Osteocyte (in vitro differentiated cells): Measurements from ENCODE around the gene SATB1. TPM values are rescaled to one million over a fixed set of nuclear protein-coding genes. Genes with fewer than 3 reads are reported as not detected.
A peak's percentile ranks its signal among the peaks of the same experiment; 100 is the strongest.
"Not testable (repeated sequence)": the region's sequence is repeated elsewhere in the genome, so short reads cannot be mapped to it uniquely, and the experiment has no call there.

Source experiments
- DNase-seq: peaks from one replicate; pipeline ENCODE4 v3.0.0; 2021; ENCODE audit warnings: mixed read lengths; ENCODE audit not compliant: unreplicated experiment; ENCODE audit errors: extremely low spot score
- H3K27ac Mint-ChIP-seq: one replicate; pipeline ENCODE4 v1.8.0; 2021; ENCODE audit warnings: mild to moderate bottlenecking, mixed read lengths; ENCODE audit not compliant: unreplicated experiment
- H3K27me3 Mint-ChIP-seq: one replicate; pipeline ENCODE4 v1.8.0; 2021; ENCODE audit warnings: mixed read lengths; ENCODE audit not compliant: unreplicated experiment
- H3K36me3 Mint-ChIP-seq: one replicate; pipeline ENCODE4 v1.8.0; 2021; ENCODE audit warnings: mixed read lengths; ENCODE audit not compliant: unreplicated experiment
- H3K4me1 Mint-ChIP-seq: one replicate; pipeline ENCODE4 v1.8.0; 2021; ENCODE audit warnings: mixed read lengths; ENCODE audit not compliant: unreplicated experiment
- H3K4me3 Mint-ChIP-seq: one replicate; pipeline ENCODE4 v1.8.0; 2021; ENCODE audit warnings: mild to moderate bottlenecking, moderate library complexity, mixed read lengths; ENCODE audit not compliant: unreplicated experiment
- H3K9me3 Mint-ChIP-seq: one replicate; pipeline ENCODE4 v1.8.0; 2021; ENCODE audit warnings: mixed read lengths; ENCODE audit not compliant: unreplicated experiment
- long read RNA-seq: library from polyadenylated mRNA; unstranded; transcript quantifications from one replicate; pipeline ENCODE4 v2.0.0, GENCODE V29; 2021
- total RNA-seq: library from RNA; stranded (reverse); gene quantifications from 2 replicates; pipeline ENCODE4 v1.2.1, GENCODE V29; 2021
- TF ChIP-seq, protein P1 (sequence below): fragments of 200-600 bp; sonication (generic); IDR thresholded peaks from 2 replicates; pipeline ENCODE4 v1.5.0; 2021; ENCODE audit warnings: antibody characterized with exemption, mild to moderate bottlenecking, moderate library complexity

The SATB1 gene
- 10.6 and 12.4 TPM in 2 replicates for total RNA-seq
- long read RNA-seq, full-length matches to known transcripts, result 3 of 12 reads
- long read RNA-seq, partial matches to known transcripts, result 8 of 12 reads
- long read RNA-seq, other reads (novel, unspliced or antisense), result 1 of 12 reads

DNA sequence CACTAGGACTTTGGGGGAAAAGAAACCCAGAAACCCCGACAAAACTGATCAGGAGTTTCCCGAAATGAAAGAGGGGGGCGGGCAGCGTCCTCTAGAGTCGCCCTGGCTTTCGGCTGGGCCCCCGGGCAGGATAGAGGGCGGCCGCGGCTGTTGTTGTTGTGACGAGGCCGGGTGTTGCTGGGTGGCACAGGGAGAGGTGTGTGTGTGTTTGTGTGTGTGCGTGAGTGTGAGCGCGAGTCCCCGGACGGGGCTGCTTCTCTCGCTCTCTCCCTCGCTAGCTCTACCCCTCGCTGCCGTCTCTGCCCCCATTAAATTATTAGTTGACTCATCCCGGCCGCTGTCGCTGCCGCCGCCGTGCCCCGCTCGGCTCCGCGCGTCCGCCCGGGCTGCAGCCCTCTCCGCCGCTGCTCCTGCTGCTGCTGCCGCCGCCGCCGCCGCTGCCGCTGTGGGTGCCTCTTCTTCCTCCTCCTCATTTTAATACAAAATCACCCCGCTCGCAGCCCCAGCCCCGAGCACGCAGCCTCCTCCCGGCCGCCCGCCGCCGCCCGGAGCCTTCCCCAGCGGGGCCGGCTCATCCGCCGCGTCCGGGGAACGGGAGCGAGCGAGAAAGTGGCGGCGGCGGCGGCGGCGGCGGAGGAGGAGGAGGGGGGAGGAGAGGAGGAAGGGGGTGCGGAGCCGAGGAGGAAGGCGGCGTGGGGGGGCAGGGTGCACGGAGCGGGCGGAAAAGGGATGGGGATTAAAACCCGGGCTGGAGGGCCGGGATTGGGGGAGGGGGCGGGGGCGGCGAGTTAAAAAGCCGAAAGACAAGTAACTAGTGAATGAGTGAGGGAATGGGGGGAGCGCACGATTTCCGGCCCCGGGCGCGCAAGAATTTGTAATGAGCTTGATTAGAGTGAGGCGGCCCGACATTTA lies at the start of gene SATB1:
Gene SATB1, minus strand, starts transcription at position 611 of the 912 bp plus-strand sequence. CDS start 4,372 bp downstream, outside the sequence.
- TF ChIP-seq, protein P1, sequence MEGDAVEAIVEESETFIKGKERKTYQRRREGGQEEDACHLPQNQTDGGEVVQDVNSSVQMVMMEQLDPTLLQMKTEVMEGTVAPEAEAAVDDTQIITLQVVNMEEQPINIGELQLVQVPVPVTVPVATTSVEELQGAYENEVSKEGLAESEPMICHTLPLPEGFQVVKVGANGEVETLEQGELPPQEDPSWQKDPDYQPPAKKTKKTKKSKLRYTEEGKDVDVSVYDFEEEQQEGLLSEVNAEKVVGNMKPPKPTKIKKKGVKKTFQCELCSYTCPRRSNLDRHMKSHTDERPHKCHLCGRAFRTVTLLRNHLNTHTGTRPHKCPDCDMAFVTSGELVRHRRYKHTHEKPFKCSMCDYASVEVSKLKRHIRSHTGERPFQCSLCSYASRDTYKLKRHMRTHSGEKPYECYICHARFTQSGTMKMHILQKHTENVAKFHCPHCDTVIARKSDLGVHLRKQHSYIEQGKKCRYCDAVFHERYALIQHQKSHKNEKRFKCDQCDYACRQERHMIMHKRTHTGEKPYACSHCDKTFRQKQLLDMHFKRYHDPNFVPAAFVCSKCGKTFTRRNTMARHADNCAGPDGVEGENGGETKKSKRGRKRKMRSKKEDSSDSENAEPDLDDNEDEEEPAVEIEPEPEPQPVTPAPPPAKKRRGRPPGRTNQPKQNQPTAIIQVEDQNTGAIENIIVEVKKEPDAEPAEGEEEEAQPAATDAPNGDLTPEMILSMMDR, result no peak
- H3K9me3 Mint-ChIP-seq, result no peaks in the 10 kb centered on the region
- peaks cover 7% of the 10 kb centered on the region for H3K36me3 Mint-ChIP-seq
- peaks cover 46% of the 10 kb centered on the region for H3K27me3 Mint-ChIP-seq
- H3K4me3 Mint-ChIP-seq, result peak within 1 kb of the TSS; percentile 86
- peak within 1 kb of the TSS; percentile 77 for H3K27ac Mint-ChIP-seq
- peaks cover 12% of the 10 kb centered on the region for H3K4me1 Mint-ChIP-seq
- peak; percentile 84 for DNase-seq

DNA sequence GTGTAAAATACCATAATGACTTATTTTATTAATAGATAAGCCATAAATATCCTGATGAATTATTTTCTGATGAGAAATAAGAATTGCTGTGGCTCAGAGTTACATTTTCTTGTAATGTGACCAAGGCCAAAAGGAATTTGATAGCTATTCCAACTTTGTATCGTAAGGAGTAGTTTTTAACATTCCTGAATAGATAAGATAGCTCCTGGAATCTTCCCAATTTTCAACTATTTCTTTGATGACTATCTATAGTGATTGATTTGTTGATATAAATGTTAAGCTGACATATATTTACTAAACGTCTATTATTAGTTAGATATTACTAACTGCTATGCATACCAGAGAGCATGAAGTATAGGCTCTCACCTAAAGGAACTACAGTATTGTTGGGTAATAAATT lies 49.1 kb upstream of the SATB1 start:
- H3K4me3 Mint-ChIP-seq, result no peak overlapping the region
- H3K36me3 Mint-ChIP-seq, result no peaks in the 10 kb centered on the region
- H3K4me1 Mint-ChIP-seq, result no peaks in the 10 kb centered on the region
- peaks cover 14% of the 10 kb centered on the region for H3K27me3 Mint-ChIP-seq
- no peak for DNase-seq
- H3K27ac Mint-ChIP-seq, result no peak overlapping the region
- H3K9me3 Mint-ChIP-seq, result no peaks in the 10 kb centered on the region
- TF ChIP-seq, protein P1, result no peak

DNA sequence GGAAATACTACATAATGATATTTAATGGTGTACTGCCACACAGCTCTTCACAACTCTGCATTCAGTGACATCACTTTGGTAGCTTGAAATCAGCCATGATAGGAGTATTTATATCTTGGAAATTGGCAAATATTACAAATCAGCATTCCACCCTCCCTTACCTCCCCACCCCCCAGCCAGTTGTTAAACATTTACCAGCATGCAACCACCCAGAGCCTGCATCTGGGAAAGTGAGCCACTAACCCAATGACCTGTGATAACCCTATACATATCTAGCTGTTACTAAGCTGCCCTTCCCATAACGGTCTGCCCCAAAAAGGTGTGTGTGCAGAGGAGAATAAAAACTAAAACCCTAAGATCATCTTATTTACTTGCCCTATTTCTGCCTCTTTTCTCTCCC lies 44.6 kb upstream of the SATB1 start:
- H3K4me1 Mint-ChIP-seq, result no peaks in the 10 kb centered on the region
- no peaks in the 10 kb centered on the region for H3K36me3 Mint-ChIP-seq
- peaks cover 25% of the 10 kb centered on the region for H3K27me3 Mint-ChIP-seq
- H3K27ac Mint-ChIP-seq, result no peak overlapping the region
- no peak overlapping the region for H3K4me3 Mint-ChIP-seq
- no peaks in the 10 kb centered on the region for H3K9me3 Mint-ChIP-seq
- DNase-seq, result no peak
- TF ChIP-seq, protein P1, result no peak

DNA sequence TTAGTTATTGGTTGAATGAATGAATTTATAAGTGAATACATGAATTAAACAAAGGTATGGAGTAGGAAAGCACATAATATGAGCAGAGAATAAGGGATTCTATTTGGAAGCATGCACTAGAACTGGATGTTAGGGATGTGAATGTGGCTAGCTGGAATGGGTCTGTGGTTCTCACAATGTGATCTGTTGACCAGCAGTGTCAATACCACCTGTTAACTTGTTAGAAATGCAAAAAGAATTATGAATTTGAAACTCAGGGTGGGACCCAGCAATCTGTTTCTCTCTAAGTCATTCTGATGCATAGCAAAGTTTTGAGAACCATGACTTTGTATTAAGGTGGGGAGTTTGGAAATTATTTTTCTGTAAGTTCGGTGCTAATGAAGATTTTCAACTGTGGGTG lies 41.0 kb upstream of the SATB1 start:
- H3K4me3 Mint-ChIP-seq, result no peak overlapping the region
- no peak for DNase-seq
- peaks cover 32% of the 10 kb centered on the region for H3K27me3 Mint-ChIP-seq
- no peak overlapping the region for H3K27ac Mint-ChIP-seq
- no peaks in the 10 kb centered on the region for H3K4me1 Mint-ChIP-seq
- no peaks in the 10 kb centered on the region for H3K36me3 Mint-ChIP-seq
- TF ChIP-seq, protein P1, result no peak
- H3K9me3 Mint-ChIP-seq, result peaks cover 6% of the 10 kb centered on the region

DNA sequence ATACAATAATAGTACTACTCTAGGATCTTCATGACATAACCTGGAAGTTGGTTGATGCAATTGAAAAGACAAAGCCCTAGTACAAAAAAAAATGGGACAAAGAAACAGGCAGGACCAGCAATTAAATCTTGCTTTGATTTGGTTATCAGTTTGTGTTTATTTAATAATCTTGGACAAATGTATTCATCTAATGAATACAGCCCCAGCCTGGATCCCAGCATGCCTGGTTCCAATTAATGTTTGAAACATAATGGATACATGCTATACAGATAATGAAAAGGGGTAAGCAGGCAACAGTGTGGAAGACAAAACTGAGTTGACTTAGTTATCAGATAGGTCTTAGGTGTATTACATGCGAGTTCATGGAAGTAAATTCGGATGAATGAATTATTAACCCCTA lies 29.6 kb upstream of the SATB1 start:
- H3K27ac Mint-ChIP-seq, result no peak overlapping the region
- no peak overlapping the region for H3K4me3 Mint-ChIP-seq
- H3K4me1 Mint-ChIP-seq, result no peaks in the 10 kb centered on the region
- no peak for DNase-seq
- no peaks in the 10 kb centered on the region for H3K36me3 Mint-ChIP-seq
- peaks cover 57% of the 10 kb centered on the region for H3K27me3 Mint-ChIP-seq
- TF ChIP-seq, protein P1, result no peak
- H3K9me3 Mint-ChIP-seq, result peaks cover 6% of the 10 kb centered on the region

DNA sequence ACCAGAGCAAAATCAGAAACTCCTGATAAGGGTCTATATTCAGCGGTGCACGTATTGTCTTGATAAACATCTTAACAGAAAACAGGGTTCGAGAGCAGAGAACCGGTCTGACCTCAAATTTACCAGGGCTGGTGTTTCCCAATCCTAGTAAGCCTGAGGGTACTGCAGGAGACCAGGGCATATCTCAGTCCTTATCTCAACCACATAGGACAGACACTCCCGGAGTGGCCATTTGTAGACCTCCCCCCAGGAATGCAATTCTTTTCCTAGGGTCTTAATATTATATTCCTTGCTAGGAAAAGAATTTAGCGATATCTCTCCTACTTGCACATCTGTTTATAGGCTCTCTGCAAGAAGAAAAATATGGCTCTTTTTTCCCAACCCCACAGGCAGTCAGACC lies 24.5 kb upstream of the SATB1 start:
- H3K27ac Mint-ChIP-seq, result not testable (repeated sequence)
- H3K27me3 Mint-ChIP-seq, result peaks cover 65% of the 10 kb centered on the region

More for the DNA sequence above, 24.5 kb upstream of the SATB1 start:
- H3K9me3 Mint-ChIP-seq, H3K4me1 Mint-ChIP-seq, DNase-seq, H3K4me3 Mint-ChIP-seq, H3K36me3 Mint-ChIP-seq: not testable (repeated sequence)
